OCI-LY1 (cell line): ENCODE data around the gene EIF5A.

Source experiments
- H2AFZ ChIP-seq: fragments of 200-600 bp; sonication (generic), shearing (Covaris generic); 2 replicates; pipeline ENCODE4 v1.6.0; 2014; ENCODE audit warnings: antibody characterized with exemption, mild to moderate bottlenecking, low read length
- H3F3A ChIP-seq: fragments of 200-600 bp; sonication (generic), shearing (Covaris generic); 2 replicates; pipeline ENCODE4 v1.6.0; 2014; ENCODE audit warnings: mild to moderate bottlenecking, antibody characterized with exemption, low read length, moderate library complexity; ENCODE audit not compliant: insufficient read depth
- H3K27ac ChIP-seq: fragments of 200-600 bp; sonication (generic); 2 replicates; pipeline ENCODE4 v1.5.1; 2014; ENCODE audit warnings: low read length, mixed run types, mild to moderate bottlenecking, low read depth; ENCODE audit not compliant: poor library complexity, severe bottlenecking
- H3K27me3 ChIP-seq: fragments of 200-600 bp; sonication (generic); 2 replicates; pipeline ENCODE4 v1.6.0; 2014; ENCODE audit warnings: antibody characterized with exemption, mild to moderate bottlenecking, low read length, moderate library complexity; ENCODE audit not compliant: insufficient read depth
- H3K36me3 ChIP-seq: fragments of 200-600 bp; sonication (generic); 2 replicates; pipeline ENCODE4 v1.6.1; 2014; ENCODE audit warnings: mild to moderate bottlenecking, antibody characterized with exemption, low read length, moderate library complexity, mixed read lengths; ENCODE audit not compliant: insufficient read depth
- H3K4me1 ChIP-seq: fragments of 200-600 bp; sonication (generic); 2 replicates; pipeline ENCODE4 v1.5.1; 2014; ENCODE audit warnings: mild to moderate bottlenecking, low read length, moderate library complexity; ENCODE audit not compliant: insufficient read depth, severe bottlenecking
- H3K4me2 ChIP-seq: fragments of 200-600 bp; sonication (generic), shearing (Covaris generic); 2 replicates; pipeline ENCODE4 v1.6.1; 2014; ENCODE audit warnings: low read length
- H3K4me3 ChIP-seq: fragments of 200-600 bp; sonication (generic); 2 replicates; pipeline ENCODE4 v1.5.1; 2014; ENCODE audit warnings: low read length, low read depth, mild to moderate bottlenecking, mixed read lengths; ENCODE audit not compliant: poor library complexity, severe bottlenecking
- H3K79me2 ChIP-seq: fragments of 200-600 bp; shearing (Covaris generic); 2 replicates; pipeline ENCODE4 v1.6.1; 2016; ENCODE audit warnings: mixed run types, low read length, mixed read lengths; ENCODE audit not compliant: insufficient read depth
- H3K9ac ChIP-seq: fragments of 200-600 bp; sonication (generic), shearing (Covaris generic); 2 replicates; pipeline ENCODE4 v1.6.1; 2014; ENCODE audit warnings: mild to moderate bottlenecking, low read length, mixed read lengths
- H3K9me2 ChIP-seq: fragments of 200-600 bp; sonication (generic), shearing (Covaris generic); 2 replicates; pipeline ENCODE4 v1.6.1; 2014; ENCODE audit warnings: low read depth, mild to moderate bottlenecking, low read length, mixed read lengths
- H3K9me3 ChIP-seq: fragments of 200-600 bp; shearing (Covaris generic); 2 replicates; pipeline ENCODE4 v1.6.1; 2014; ENCODE audit warnings: low read length, mixed read lengths
- H4K20me1 ChIP-seq: fragments of 200-600 bp; sonication (generic), shearing (Covaris generic); 2 replicates; pipeline ENCODE4 v1.6.0; 2016; ENCODE audit warnings: mild to moderate bottlenecking, low read length; ENCODE audit not compliant: insufficient read depth
- EZH2 ChIP-seq: fragments of 200-600 bp; sonication (generic), shearing (Covaris generic); IDR thresholded peaks from 2 replicates; pipeline ENCODE4 v1.8.0; 2017; ENCODE audit warnings: borderline replicate concordance, mixed run types, mild to moderate bottlenecking, antibody characterized with exemption, low read length, moderate library complexity, mixed read lengths
- TF ChIP-seq, protein P1 (sequence below): fragments of 200-600 bp; sonication (generic), shearing (Covaris generic); IDR thresholded peaks from 2 replicates; pipeline ENCODE4 v1.5.1; 2017; ENCODE audit warnings: mild to moderate bottlenecking, antibody characterized with exemption, low read length, moderate library complexity, mixed read lengths

The EIF5A gene

GRCh38 chr17:7354262-7354843 lies 46.9 kb downstream of the EIF5A start:
- Histone ChIP-seq H2AFZ (no peak overlapping the region), H4K20me1 (no peaks in the 10 kb centered on the region), H3K9me2 (no peaks in the 10 kb centered on the region), H3K36me3 (no peaks in the 10 kb centered on the region), H3K79me2 (no peaks in the 10 kb centered on the region), H3K9ac (no peak overlapping the region), H3K4me2 (no peak overlapping the region), H3F3A (peaks cover 5% of the 10 kb centered on the region; the same call in 1 of the 2 replicates), H3K27ac (no peak overlapping the region), H3K4me1 (peaks cover 35% of the 10 kb centered on the region), H3K9me3 (no peaks in the 10 kb centered on the region), H3K4me3 (no peak overlapping the region), H3K27me3 (peaks cover 5% of the 10 kb centered on the region; the same call in 1 of the 2 replicates)
- TF ChIP-seq, protein P1, sequence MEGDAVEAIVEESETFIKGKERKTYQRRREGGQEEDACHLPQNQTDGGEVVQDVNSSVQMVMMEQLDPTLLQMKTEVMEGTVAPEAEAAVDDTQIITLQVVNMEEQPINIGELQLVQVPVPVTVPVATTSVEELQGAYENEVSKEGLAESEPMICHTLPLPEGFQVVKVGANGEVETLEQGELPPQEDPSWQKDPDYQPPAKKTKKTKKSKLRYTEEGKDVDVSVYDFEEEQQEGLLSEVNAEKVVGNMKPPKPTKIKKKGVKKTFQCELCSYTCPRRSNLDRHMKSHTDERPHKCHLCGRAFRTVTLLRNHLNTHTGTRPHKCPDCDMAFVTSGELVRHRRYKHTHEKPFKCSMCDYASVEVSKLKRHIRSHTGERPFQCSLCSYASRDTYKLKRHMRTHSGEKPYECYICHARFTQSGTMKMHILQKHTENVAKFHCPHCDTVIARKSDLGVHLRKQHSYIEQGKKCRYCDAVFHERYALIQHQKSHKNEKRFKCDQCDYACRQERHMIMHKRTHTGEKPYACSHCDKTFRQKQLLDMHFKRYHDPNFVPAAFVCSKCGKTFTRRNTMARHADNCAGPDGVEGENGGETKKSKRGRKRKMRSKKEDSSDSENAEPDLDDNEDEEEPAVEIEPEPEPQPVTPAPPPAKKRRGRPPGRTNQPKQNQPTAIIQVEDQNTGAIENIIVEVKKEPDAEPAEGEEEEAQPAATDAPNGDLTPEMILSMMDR: no peak

GRCh38 chr17:7355053-7355452 lies 47.6 kb downstream of the EIF5A start, which contains the start of gene TMEM95:
Gene TMEM95, plus strand, starts transcription at chr17:7355156. Its CDS starts 49 bp downstream, at chr17:7355205.
- H3K27me3 ChIP-seq: peaks cover 5% of the 10 kb centered on the region; the same call in 1 of the 2 replicates
- no peaks in the 10 kb centered on the region for H3K9me2 ChIP-seq
- no peak within 1 kb of the TSS for H3K4me2 ChIP-seq
- H2AFZ ChIP-seq: no peak within 1 kb of the TSS
- no peak within 1 kb of the TSS for H3K9ac ChIP-seq
- H3K79me2 ChIP-seq: no peaks in the 10 kb centered on the region
- H3K36me3 ChIP-seq: no peaks in the 10 kb centered on the region
- no peak within 1 kb of the TSS for H3K4me3 ChIP-seq
- no peaks in the 10 kb centered on the region for H3F3A ChIP-seq
- no peaks in the 10 kb centered on the region for H4K20me1 ChIP-seq
- no peaks in the 10 kb centered on the region for H3K9me3 ChIP-seq
- no peak within 1 kb of the TSS for H3K27ac ChIP-seq
- TF ChIP-seq EZH2: no peak
- TF ChIP-seq, protein P1: no peak
- H3K4me1 ChIP-seq: peaks cover 28% of the 10 kb centered on the region

DNA sequence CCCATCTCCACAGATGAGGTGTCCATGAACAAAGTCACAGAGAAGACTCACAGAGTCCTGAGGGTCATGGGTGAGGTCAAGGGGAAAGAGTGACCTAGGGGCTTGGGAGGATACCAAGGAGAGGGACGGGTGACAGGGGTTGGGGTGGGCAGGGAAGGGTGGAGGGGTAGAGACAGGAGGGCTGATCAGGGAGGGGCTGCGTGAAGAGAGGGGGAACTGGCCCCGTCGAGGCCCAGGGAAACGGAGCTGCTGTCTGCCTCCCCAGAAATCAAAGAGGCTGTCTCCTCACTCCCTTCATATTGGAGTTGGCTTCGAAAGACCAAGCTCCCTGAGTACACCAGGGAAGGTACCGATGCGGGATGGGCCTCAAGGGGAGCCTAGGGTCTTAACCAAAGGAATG lies 48.1 kb downstream of the EIF5A start:
- Histone ChIP-seq H3K9me3 (no peaks in the 10 kb centered on the region), H3K9me2 (no peaks in the 10 kb centered on the region), H4K20me1 (no peaks in the 10 kb centered on the region), H3K36me3 (no peaks in the 10 kb centered on the region), H3K4me2 (no peak overlapping the region), H3K4me3 (no peak overlapping the region), H3K79me2 (no peaks in the 10 kb centered on the region), H2AFZ (no peak overlapping the region), H3K27me3 (peaks cover 5% of the 10 kb centered on the region; the same call in 1 of the 2 replicates), H3K27ac (no peak overlapping the region), H3F3A (no peaks in the 10 kb centered on the region), H3K9ac (no peak overlapping the region), H3K4me1 (peaks cover 24% of the 10 kb centered on the region)
- TF ChIP-seq, protein P1: no peak
- TF ChIP-seq EZH2: no peak
